ENCODE measurements around the gene PDZK1IP1.

Gene PDZK1IP1, protein sequence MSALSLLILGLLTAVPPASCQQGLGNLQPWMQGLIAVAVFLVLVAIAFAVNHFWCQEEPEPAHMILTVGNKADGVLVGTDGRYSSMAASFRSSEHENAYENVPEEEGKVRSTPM

DNA sequence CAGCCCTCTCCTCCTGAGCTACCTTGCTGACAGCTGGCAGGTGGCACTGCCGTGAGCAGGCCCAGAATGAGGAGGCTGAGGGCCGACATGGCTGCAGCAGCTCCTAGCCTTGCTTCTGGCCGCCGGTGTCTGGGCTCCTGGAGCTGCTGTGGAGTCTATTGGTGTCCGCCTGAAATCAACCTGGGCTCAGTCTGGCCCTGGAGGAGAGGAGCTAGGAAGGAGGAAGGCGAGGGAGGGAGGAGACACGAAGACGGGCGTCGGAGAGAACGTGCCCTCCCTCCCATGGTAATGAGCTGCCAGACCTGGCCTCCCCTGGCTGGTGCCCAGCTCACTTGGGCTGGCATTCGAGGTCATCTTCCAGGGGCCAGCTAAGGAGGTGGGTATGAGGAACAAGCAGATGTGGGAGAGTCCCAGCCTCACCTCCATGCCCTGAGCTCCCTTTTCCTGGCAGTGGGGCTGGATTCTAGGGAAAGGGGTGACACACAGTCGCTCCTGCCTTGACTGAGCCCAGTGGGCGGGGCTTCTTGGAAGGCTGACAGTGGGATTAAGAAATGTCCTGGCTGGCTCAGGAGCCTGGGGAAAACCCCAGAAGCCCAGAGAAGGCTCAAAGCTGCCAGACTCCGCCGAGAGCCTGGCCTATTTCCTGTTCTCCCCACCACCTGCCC is at the start of gene PDZK1IP1:
TSS of gene PDZK1IP1 (minus strand) at position 193 of the 665 bp plus-strand sequence. CDS start at position 89, 104 bp downstream.
- TF ChIP-seq, protein P1, sequence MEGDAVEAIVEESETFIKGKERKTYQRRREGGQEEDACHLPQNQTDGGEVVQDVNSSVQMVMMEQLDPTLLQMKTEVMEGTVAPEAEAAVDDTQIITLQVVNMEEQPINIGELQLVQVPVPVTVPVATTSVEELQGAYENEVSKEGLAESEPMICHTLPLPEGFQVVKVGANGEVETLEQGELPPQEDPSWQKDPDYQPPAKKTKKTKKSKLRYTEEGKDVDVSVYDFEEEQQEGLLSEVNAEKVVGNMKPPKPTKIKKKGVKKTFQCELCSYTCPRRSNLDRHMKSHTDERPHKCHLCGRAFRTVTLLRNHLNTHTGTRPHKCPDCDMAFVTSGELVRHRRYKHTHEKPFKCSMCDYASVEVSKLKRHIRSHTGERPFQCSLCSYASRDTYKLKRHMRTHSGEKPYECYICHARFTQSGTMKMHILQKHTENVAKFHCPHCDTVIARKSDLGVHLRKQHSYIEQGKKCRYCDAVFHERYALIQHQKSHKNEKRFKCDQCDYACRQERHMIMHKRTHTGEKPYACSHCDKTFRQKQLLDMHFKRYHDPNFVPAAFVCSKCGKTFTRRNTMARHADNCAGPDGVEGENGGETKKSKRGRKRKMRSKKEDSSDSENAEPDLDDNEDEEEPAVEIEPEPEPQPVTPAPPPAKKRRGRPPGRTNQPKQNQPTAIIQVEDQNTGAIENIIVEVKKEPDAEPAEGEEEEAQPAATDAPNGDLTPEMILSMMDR (IDR thresholded peaks at IDR 0.05; ENCODE audit: extremely low read depth, insufficient read depth, missing control alignments), result no peak
- DNase-seq (ENCODE audit: low spot score), result no peak
- in situ Hi-C loops (cut with MboI; ENCODE audit: low pct_unique_long_range_greater_than_20kb, low sequenced_read_pairs, unreplicated experiment), result loop anchor here (25.0 kb wide), 1 partner anchor 522 kb away; no protein-coding TSS in a partner anchor

DNA sequence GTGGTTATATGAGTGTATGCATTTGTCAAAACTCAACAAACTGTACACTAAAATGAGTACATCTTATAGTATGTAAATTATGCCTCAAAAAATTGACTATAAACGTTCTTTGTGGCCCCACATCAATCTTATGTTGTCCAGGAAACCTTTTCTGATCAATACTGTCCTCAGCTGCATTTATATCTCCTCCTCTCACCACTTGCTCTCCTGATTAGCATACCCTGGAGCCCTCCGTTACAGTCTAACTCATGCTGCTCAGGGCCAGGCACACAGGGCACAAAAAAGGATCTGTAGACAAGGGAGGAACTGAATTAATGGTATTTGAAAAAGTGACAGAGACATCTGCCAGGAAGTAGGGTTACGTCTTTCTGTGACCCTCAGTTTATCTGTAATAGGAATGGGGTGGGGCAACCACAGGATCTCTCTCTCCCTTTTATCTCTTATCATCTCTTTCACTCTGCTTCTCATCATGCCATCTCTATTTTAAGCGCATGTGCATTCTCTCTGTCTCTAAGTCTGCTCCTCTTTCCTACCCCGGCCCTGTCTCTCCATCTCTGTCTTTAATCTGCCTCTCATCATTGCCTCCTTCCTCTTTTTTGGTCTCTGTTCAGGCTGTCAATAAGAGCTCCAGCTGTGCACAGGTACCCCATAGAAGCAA is 49.2 kb upstream of the PDZK1IP1 start:
- TF ChIP-seq, protein P1 (IDR thresholded peaks at IDR 0.05; ENCODE audit: extremely low read depth, insufficient read depth, missing control alignments), result no peak
- in situ Hi-C loops (cut with MboI; ENCODE audit: low pct_unique_long_range_greater_than_20kb, low sequenced_read_pairs, unreplicated experiment), result no loop called here
- DNase-seq (ENCODE audit: low spot score), result no peak

DNA sequence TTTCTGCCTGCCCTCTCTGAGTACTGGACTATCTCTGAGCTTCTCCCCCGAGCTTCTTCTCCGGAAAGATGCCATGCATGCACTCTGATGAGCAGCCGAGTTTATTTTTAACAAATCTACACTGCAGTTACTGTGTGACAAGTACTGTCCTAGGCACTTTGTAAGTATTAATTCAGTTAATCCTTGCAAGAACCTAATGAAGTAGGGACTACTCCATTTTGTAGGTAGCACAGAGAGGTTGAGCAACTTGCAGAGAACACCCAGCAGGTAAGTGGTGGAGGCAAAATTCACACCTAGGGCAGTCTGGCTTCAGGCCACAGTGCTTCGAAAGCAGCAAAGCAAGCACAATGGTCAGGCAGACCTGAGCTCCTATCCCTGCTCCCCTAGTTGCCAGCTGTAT is 46.0 kb upstream of the PDZK1IP1 start:
- DNase-seq (ENCODE audit: low spot score), result no peak
- in situ Hi-C loops (cut with MboI; ENCODE audit: low pct_unique_long_range_greater_than_20kb, low sequenced_read_pairs, unreplicated experiment), result no loop called here
- TF ChIP-seq, protein P1 (IDR thresholded peaks at IDR 0.05; ENCODE audit: extremely low read depth, insufficient read depth, missing control alignments), result no peak

DNA sequence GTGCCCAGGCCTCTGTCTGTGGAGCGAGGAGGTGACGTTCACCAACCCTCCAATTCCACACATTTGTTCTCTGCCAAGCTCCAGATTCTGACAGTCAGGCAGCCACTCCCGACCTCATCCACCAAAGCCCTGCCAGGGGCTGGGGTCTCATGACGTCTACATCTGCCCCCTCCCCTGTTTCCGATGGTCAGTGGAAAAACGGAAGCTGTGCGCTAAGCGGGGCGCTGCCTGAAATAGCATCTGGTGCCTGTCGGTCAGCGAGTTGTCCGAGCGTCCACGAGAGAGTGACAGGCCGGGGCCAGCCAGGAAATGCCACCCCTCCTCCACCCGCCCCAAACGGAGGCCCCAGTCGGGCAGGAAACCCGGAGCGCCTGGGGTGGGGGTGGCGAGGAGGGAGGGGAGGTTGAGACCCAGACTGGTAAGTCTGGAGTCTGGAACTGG is 45.4 kb upstream of the PDZK1IP1 start:
- no peak for DNase-seq (ENCODE audit: low spot score)
- in situ Hi-C loops (cut with MboI; ENCODE audit: low pct_unique_long_range_greater_than_20kb, low sequenced_read_pairs, unreplicated experiment), result no loop called here
- TF ChIP-seq, protein P1 (IDR thresholded peaks at IDR 0.05; ENCODE audit: extremely low read depth, insufficient read depth, missing control alignments), result no peak

DNA sequence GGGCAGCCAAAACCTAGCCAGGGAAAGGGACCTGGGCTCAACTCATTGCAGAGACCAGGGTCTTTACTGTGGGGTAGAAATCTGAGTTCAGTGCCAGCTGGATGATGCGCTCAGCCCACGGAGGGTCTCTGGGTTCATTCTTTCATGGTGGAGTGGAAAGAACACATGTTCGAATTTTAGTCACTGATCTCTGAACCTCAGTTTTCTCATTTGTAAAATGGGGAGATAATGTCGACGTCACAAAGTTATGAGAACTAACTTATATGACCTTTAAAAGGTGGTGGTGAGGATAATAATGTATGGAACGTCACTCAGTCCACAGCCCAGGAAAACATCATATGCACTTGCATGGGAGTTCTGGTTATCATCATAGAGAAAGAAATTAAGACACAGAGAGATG is 43.4 kb upstream of the PDZK1IP1 start:
- in situ Hi-C loops (cut with MboI; ENCODE audit: low pct_unique_long_range_greater_than_20kb, low sequenced_read_pairs, unreplicated experiment), result no loop called here
- no peak for DNase-seq (ENCODE audit: low spot score)
- TF ChIP-seq, protein P1 (IDR thresholded peaks at IDR 0.05; ENCODE audit: extremely low read depth, insufficient read depth, missing control alignments), result no peak

DNA sequence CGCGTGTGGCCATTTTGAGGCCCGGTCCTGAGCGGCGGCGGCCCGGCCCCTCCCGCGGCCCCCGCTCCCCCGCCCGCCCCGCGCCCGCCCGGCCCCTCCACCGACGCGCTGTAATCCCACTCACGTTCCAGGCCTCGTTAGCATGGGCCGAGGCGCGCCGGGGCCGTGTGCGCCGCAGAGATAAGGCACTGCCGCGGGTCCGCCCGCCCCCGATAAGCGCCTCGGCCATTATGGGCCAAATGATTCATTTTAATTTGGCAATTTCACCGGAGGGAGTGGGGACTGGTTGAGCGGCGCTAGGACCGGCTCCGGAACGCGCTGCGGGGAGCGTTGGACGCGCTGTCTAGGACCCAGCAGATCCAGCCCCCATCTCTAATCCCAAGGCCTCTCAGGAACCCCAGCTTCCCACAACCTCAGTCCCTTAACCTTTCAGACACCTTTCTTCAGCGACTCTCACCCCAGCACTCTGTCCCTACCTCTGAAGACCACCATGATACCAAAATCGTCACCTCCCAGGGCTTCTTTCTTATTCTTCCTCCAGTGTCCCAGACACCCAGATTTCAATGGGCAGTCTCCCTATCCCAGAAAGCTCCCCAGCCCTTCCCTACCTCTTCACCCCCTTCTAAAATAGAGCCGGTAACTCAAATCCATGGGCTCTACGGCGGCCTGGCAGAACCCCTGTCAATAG is 42.5 kb upstream of the PDZK1IP1 start, which contains the start of gene TAL1:
TSS of gene TAL1 (minus strand) at position 39 of the 688 bp plus-strand sequence. CDS start 6,337 bp downstream, outside the sequence.
- in situ Hi-C loops (cut with MboI; ENCODE audit: low pct_unique_long_range_greater_than_20kb, low sequenced_read_pairs, unreplicated experiment), result no loop called here
- no peak for DNase-seq (ENCODE audit: low spot score)
- TF ChIP-seq, protein P1 (IDR thresholded peaks at IDR 0.05; ENCODE audit: extremely low read depth, insufficient read depth, missing control alignments), result no peak

Data from GM13977 (cell line).